Measurements from ENCODE around the gene TMEM132E.
A peak's percentile ranks its signal among the peaks of the same experiment; 100 is the strongest.

Gene TMEM132E

GRCh38 chr17:34620458-34620857 lies 41.1 kb downstream of the TMEM132E start:
- no peak for TF ChIP-seq CTCF (conservative IDR thresholded peaks at IDR 0.05; ENCODE audit: low read depth, low read length)
- H3K4me3 ChIP-seq (ENCODE audit: low read depth, low read length), result no peak overlapping the region

GRCh38 chr17:34622862-34623623 lies 43.7 kb downstream of the TMEM132E start:
- TF ChIP-seq CTCF (conservative IDR thresholded peaks at IDR 0.05; ENCODE audit: low read depth, low read length), result no peak
- DNase-seq (ENCODE audit: low read depth), result no peak
- no peak overlapping the region for H3K4me3 ChIP-seq (ENCODE audit: low read depth, low read length)

More at GRCh38 chr17:34620458-34620857, 41.1 kb downstream of the TMEM132E start:
- no peak for DNase-seq (ENCODE audit: low read depth)

- no peak for DNase-seq (ENCODE audit: low read depth)
- no peak for TF ChIP-seq CTCF (conservative IDR thresholded peaks at IDR 0.05; ENCODE audit: low read depth, low read length)
- H3K4me3 ChIP-seq (ENCODE audit: low read depth, low read length), result no peak overlapping the region
These were observed 44.7 kb downstream of the TMEM132E start for GRCh38 chr17:34623856-34624766.

- no peak overlapping the region for H3K4me3 ChIP-seq (ENCODE audit: low read depth, low read length)
- DNase-seq (ENCODE audit: low read depth), result no peak
- no peak for TF ChIP-seq CTCF (conservative IDR thresholded peaks at IDR 0.05; ENCODE audit: low read depth, low read length)
These were observed 45.5 kb downstream of the TMEM132E start for GRCh38 chr17:34624767-34625383.

DNA sequence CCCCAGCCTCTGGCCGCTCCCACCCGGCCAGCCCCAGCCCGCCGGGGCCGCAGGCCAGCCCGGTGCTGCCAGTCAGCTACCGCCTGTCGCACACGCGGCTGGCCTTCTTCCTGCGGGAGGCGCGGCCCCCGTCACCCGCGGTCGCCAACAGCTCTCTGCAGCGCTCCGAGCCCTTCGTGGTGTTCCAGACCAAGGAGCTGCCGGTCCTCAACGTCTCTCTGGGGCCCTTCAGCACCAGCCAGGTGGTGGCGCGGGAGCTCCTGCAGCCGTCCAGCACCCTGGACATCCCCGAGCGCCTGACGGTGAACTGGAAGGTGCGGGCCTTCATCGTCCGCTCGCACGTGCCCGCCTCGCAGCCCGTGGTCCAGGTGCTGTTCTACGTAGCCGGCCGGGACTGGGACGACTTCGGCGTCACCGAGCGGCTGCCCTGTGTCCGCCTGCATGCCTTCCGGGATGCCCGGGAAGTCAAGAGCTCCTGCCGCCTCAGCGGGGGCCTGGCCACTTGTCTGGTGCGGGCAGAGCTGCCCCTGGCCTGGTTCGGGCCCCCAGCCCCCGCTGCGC lies 46.8 kb downstream of the TMEM132E start:
- peak; percentile 2 for DNase-seq (ENCODE audit: low read depth)
- H3K4me3 ChIP-seq (ENCODE audit: low read depth, low read length), result no peak overlapping the region
- TF ChIP-seq CTCF (conservative IDR thresholded peaks at IDR 0.05; ENCODE audit: low read depth, low read length), result no peak

DNA sequence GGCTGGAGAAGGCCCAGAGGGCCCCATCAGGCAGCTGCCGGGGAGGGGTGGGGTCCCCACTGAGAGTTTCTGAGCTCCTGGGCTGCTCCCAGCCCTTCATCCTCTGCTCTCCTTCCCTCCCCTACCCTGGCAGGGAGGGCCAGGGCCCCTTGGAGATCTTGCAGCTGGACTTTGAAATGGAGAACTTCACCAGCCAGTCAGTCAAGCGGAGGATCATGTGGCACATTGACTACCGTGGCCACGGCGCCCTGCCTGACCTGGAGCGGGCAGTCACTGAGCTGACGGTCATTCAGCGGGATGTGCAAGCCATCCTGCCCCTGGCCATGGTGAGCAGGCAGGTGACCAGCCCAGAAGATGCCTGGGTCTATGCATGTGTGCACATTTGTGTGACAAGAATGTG lies 49.5 kb downstream of the TMEM132E start:
- TF ChIP-seq CTCF (conservative IDR thresholded peaks at IDR 0.05; ENCODE audit: low read depth, low read length), result no peak
- no peak for DNase-seq (ENCODE audit: low read depth)

More for the DNA sequence above, 49.5 kb downstream of the TMEM132E start:
- H3K4me3 ChIP-seq (ENCODE audit: low read depth, low read length), result no peak overlapping the region
